AG04450 (cell line): Measurements from ENCODE around the gene TNFAIP3. TPM values are rescaled to one million over a fixed set of nuclear protein-coding genes. Genes with fewer than 3 reads are reported as not detected.

Experiments used
- CTCF ChIA-PET: fragments of 300-600, 350-600 bp; formaldehyde crosslinking; extraction: SDS; loops from one replicate; lab custom pipeline; 2022; ENCODE audit warnings: antibody characterized with exemption, inconsistent platforms; lab: Charles Lee
- POLR2A ChIA-PET: fragments of 350-600 bp; formaldehyde crosslinking; extraction: SDS; loops from one replicate; lab custom pipeline; 2021; ENCODE audit warnings: antibody characterized with exemption, inconsistent platforms; lab: Yijun Ruan, JAX
- DNase-seq: peaks from one replicate; pipeline ENCODE4 v3.0.0-alpha.2; 2011; ENCODE audit warnings: low read depth, low spot score
- H3K27ac ChIP-seq: one replicate; pipeline ENCODE4 v1.5.1; 2012; ENCODE audit warnings: low read depth, low read length, control low read depth
- H3K27me3 ChIP-seq: one replicate; pipeline ENCODE4 v1.6.0; 2012; ENCODE audit warnings: low read length; ENCODE audit not compliant: control insufficient read depth, insufficient read depth
- H3K4me3 ChIP-seq: 2 replicates; pipeline ENCODE4 v1.5.1; 2011; ENCODE audit warnings: mild to moderate bottlenecking, low read depth, low read length, control low read depth
- H3K9me3 ChIP-seq: 2 replicates; pipeline ENCODE4 v1.5.1; 2012; ENCODE audit warnings: low read length; ENCODE audit not compliant: control insufficient read depth, insufficient read depth
- CTCF ChIP-seq: IDR thresholded peaks from 2 replicates; pipeline ENCODE4 v1.5.1; 2011; ENCODE audit warnings: low read depth, low read length, control low read depth, inconsistent platforms
- polyA plus RNA-seq: library from polyadenylated mRNA; depleted of rRNA; stranded (reverse); fragments of >200 nt; gene quantifications from 2 replicates; pipeline ENCODE4 v1.2.3, GENCODE V29; 2011

TNFAIP3 gene
- polyA plus RNA-seq, 1 experiment = 16.7 TPM

GRCh38 chr6:137863091-137863797 lies 3.8 kb upstream of the TNFAIP3 start:
- TF ChIP-seq CTCF = no peak
- DNase-seq = no peak
- no peak overlapping the region for H3K27ac ChIP-seq
- no peak overlapping the region for H3K4me3 ChIP-seq
- no peaks in the 10 kb centered on the region; the same call in 1 of the 2 replicates for H3K9me3 ChIP-seq
- ChIA-PET CTCF (interaction anchor here (0.6 to 2.5 kb wide), 2 partner anchors 155 to 224 kb away, joined by 3 to 5 read pairs; no protein-coding TSS in a partner anchor), POLR2A (no interaction called here)
- no peaks in the 10 kb centered on the region for H3K27me3 ChIP-seq

- ChIA-PET POLR2A (no interaction called here), CTCF (interaction anchor here (2.5 kb wide), 1 partner anchor 148 kb away, joined by 11 read pairs; no protein-coding TSS in a partner anchor)
- no peak for DNase-seq
- Histone ChIP-seq H3K27ac (no peak overlapping the region), H3K27me3 (no peaks in the 10 kb centered on the region), H3K4me3 (no peak overlapping the region), H3K9me3 (no peaks in the 10 kb centered on the region; the same call in 1 of the 2 replicates)
- no peak for TF ChIP-seq CTCF
These were observed 2.1 kb upstream of the TNFAIP3 start for GRCh38 chr6:137864812-137865508.

DNA sequence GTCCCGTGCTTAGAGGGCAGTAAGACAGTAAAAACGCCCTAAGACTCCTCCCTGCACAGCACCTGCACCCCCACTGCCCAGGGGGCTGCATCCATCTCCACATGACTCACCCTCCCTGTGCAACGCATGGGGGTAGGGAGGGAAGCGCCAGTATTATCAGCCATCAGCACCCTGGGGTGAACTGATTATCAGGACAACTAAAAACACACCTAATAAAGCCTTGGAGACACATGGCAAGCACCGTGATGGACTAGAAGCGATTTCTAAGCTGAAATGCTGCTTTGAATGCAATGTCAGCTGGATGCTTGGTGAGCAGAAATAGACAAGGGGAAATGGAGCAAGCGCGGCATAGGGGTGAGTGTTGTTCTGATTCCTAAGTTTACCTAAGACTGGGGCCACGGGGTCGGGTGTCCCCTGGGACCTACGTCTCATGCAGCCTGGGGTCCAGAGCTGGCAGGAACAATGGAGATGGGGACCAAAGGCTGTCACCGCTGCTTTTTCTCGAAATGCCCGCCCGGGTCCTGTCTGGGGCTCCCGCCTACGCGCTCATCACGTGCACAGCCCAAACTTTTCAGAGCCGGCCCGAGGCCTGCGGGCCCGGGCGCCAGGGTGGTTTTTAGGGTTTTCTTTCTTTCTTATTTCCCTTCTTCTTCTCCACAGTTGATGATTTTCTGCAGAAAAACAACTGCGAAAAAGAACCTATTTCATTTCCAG lies 702 bp upstream of the TNFAIP3 start:
- Histone ChIP-seq H3K27ac (peak overlapping the region; percentile 57), H3K27me3 (no peaks in the 10 kb centered on the region), H3K4me3 (peak overlapping the region; percentile 59), H3K9me3 (no peaks in the 10 kb centered on the region; the same call in 1 of the 2 replicates)
- no peak for TF ChIP-seq CTCF
- DNase-seq = no peak
- CTCF ChIA-PET = interaction anchor here (0.6 to 5.3 kb wide), 28 partner anchors 8 to 644 kb away, joined by 3 to 38 read pairs (median 5); no protein-coding TSS in a partner anchor
- POLR2A ChIA-PET = interaction anchor here (1.4 to 1.6 kb wide), 2 partner anchors 157 to 158 kb away, joined by 3 to 4 read pairs; no protein-coding TSS in a partner anchor

DNA sequence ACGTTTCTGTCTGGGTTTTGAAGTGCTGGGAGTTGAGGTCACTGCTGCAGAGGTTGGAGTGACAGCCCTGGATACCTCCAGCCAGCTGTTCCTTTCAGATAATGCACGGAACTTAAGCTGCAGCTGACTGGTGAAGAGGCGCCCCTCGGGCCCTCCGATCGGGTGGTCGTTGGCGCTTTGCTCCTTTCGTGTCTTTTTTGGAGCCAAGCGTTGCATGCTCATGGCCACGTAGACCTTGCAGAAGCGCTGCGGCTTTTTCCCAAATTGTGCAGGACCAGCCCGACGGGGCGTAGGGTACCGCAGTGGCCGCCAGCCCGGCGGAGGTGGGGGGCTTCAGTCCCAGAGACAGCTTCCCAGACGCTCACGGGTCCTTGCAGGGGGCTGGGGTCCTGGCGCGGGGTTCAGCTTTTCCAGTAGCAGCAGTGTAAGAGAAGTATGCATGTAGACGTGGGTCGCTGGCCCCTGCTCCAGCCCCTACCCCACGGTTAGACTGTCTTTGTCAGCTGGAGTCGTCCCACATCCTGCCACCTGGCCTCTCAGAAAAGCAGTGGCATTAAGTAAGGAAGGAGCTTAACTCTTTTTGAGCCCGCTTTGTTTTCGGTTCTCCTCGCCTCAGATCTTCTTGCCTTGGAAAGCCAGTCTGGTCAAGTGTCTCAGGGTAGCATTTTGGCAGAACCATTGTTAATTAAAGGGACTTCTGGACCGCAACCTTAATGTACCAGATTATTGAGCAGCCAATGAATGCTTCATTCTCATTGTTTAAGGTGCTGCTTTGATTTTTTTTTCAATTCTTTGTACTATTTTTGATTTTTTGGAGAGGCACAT lies 838 bp downstream of the TNFAIP3 start:
- H3K9me3 ChIP-seq = no peaks in the 10 kb centered on the region; the same call in 1 of the 2 replicates
- no peak overlapping the region for H3K27ac ChIP-seq
- peak overlapping the region; percentile 89 for H3K4me3 ChIP-seq
- TF ChIP-seq CTCF = no peak
- no peaks in the 10 kb centered on the region for H3K27me3 ChIP-seq
- DNase-seq = no peak
- ChIA-PET CTCF (interaction anchor here (0.6 to 5.3 kb wide), 28 partner anchors 8 to 172 kb away, joined by 3 to 38 read pairs (median 6); no protein-coding TSS in a partner anchor), POLR2A (interaction anchor here (0.6 to 1.6 kb wide), 2 partner anchors 15 to 160 kb away, joined by 3 to 4 read pairs; no protein-coding TSS in a partner anchor)
